Adipocyte (in vitro differentiated cells): ENCODE data around the gene KCNJ14.

Experiments
- DNase-seq: peaks from one replicate; pipeline ENCODE4 v3.0.0-alpha.2; 2015; ENCODE audit warnings: low read depth
- H3K27me3 ChIP-seq: replicated peaks from 2 replicates; pipeline ENCODE4 v1.7.0; 2013; ENCODE audit warnings: mild to moderate bottlenecking, low read length, moderate library complexity; ENCODE audit not compliant: control insufficient read depth, insufficient read depth
- H3K36me3 ChIP-seq: 2 replicates; pipeline ENCODE4 v1.7.0; 2013; ENCODE audit warnings: low read length, mild to moderate bottlenecking, moderate library complexity; ENCODE audit not compliant: control insufficient read depth, insufficient read depth, severe bottlenecking
- H3K4me1 ChIP-seq: 2 replicates; pipeline ENCODE4 v1.7.0; 2013; ENCODE audit warnings: mild to moderate bottlenecking, low read length, moderate library complexity; ENCODE audit not compliant: control insufficient read depth, insufficient read depth
- H3K4me3 ChIP-seq: 2 replicates; pipeline ENCODE4 v1.7.0; 2013; ENCODE audit warnings: mild to moderate bottlenecking, low read length, moderate library complexity
- H3K9ac ChIP-seq: 2 replicates; pipeline ENCODE4 v1.7.0; 2013; ENCODE audit warnings: mild to moderate bottlenecking, low read length, moderate library complexity
- H3K9me3 ChIP-seq: 2 replicates; pipeline ENCODE4 v1.7.0; 2013; ENCODE audit warnings: mild to moderate bottlenecking, low read length, moderate library complexity; ENCODE audit not compliant: control insufficient read depth

Gene KCNJ14

DNA sequence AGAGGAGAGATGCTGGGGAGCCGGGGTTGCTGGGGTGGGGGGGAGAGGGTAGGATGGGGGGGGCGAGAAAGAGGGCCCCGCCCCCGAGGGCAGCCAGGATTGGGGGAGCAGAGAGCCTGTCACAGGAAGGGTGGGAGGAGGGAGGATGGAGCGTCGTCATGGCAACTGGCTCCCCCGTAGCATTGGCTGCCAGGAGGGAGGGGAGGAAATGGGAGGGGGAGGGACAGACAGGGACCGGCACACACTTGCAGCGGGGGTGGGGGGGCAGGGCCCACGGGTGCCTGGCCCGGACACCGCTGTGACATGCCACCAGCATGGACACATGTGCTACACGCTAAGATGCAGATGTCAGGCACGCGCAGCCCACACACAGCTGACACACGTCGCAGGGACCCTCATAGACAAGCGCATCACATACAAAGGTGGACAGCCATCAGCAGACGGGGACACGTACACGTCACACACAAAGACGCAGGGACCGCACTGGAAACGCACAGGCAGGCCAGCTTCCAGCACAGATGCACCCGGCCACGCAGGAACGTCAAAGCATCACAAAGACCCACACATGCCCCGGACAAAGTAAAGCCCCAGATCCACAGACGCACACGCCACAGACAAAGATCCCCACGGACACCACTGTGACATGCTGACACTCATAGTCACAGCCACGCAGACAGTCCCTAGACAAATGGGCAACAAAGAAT, 56.6 kb downstream of the KCNJ14 start, which contains the start of gene LMTK3:
Gene LMTK3 (minus strand): TSS at position 36 of the 704 bp plus-strand sequence. CDS start 259 bp downstream, outside the sequence.
- peak; percentile 74 for DNase-seq

DNA sequence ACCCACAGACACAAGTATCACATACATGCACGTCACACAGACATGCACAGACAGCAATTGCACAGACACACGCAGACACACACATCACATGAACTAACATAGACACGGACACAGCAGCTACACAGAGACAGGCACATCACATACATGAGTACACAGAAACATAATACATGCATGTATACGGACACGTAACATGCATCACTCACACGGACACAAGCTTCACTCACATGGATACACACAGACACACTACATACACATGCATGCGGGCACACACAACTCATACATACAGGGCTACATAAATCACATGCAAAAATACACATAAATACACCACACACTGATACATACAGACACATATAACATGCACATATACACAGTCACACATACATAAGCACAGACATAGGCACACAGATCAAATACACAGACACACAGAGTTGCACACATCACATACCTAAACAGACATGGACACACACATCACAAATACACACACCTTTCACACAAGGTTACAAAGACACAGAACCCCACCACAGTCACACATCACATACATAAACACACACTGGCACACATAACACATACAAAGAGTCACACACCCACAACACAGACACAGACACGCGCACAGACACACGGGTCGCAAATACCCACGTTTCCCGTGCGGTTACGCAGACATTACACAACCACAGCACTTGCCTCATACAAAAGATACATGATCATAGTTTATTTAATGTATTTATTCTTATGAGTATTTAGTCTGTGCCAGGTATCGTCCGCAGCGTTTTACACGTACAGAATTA, 57.3 kb downstream of the KCNJ14 start:
- Histone ChIP-seq H3K4me3 (no peak overlapping the region), H3K9ac (no peak overlapping the region)

More for the DNA sequence above, 56.6 kb downstream of the KCNJ14 start, which contains the start of gene LMTK3:
- Histone ChIP-seq H3K36me3 (no peaks in the 10 kb centered on the region), H3K4me1 (no peaks in the 10 kb centered on the region), H3K27me3 (peaks cover 35% of the 10 kb centered on the region), H3K9me3 (no peaks in the 10 kb centered on the region), H3K9ac (no peak within 1 kb of the TSS), H3K4me3 (no peak within 1 kb of the TSS)

DNA sequence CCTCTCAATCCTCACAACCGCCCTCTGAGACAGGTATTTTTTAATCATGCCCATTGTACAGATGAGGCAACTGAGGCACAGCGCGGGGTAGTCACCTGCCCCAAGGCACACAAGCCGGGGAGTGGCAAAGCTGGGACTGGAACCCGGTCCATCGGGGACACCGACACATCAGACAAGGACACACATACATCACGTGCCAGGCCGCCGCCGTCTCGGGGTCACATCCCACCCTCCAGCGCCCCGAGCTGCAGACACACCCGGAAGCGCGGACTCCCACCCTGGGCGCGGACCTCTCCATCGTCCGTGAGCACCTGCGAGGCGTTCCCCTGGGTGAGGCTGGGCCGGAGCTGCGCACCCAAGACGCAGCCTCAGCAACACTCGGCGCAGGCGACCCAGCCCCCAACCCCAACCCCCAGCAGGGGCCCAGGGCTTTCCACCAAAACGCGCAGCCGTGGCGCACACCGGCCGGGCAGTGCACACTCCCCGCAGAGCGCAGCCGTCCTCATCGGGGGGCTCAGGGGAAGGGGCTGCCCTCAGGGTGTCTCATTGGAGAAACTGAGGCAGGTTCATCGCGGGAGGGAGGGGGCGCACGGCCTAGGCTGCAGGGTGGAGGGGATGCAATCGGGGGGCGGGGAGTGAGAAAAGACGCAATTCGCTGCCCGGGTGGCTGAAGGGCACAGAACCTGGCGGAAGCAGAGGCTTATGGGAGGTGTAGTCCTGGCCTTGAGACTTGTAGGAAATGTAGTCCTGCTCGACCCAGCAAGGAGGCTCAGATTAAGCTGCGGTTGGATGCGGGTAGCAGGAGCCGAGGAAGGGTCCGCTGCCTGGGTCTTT, 58.1 kb downstream of the KCNJ14 start:
- Histone ChIP-seq H3K4me1 (no peaks in the 10 kb centered on the region), H3K9me3 (no peaks in the 10 kb centered on the region), H3K27me3 (peaks cover 29% of the 10 kb centered on the region), H3K9ac (no peak overlapping the region), H3K4me3 (peak overlapping the region; percentile 69), H3K36me3 (no peaks in the 10 kb centered on the region)
- peak; percentile 74 for DNase-seq

More for the DNA sequence above, 57.3 kb downstream of the KCNJ14 start:
- Histone ChIP-seq H3K27me3 (peaks cover 35% of the 10 kb centered on the region), H3K9me3 (no peaks in the 10 kb centered on the region), H3K36me3 (no peaks in the 10 kb centered on the region), H3K4me1 (no peaks in the 10 kb centered on the region)
- no peak for DNase-seq

GRCh38 chr19:48514123-48514458, 58.7 kb downstream of the KCNJ14 start:
- no peaks in the 10 kb centered on the region for H3K4me1 ChIP-seq
- no peak for DNase-seq
- no peaks in the 10 kb centered on the region for H3K9me3 ChIP-seq
- H3K36me3 ChIP-seq = no peaks in the 10 kb centered on the region
- no peak overlapping the region for H3K9ac ChIP-seq
- peaks cover 26% of the 10 kb centered on the region for H3K27me3 ChIP-seq
- H3K4me3 ChIP-seq = no peak overlapping the region

GRCh38 chr19:48516536-48516935, 61.2 kb downstream of the KCNJ14 start:
- no peak overlapping the region for H3K4me3 ChIP-seq
- no peaks in the 10 kb centered on the region for H3K36me3 ChIP-seq
- peaks cover 16% of the 10 kb centered on the region for H3K27me3 ChIP-seq
- no peak overlapping the region for H3K9ac ChIP-seq
- H3K4me1 ChIP-seq = no peaks in the 10 kb centered on the region
- no peaks in the 10 kb centered on the region for H3K9me3 ChIP-seq
- no peak for DNase-seq
